CD4-positive, alpha-beta T cell treated with Interleukin-6 for 4 hours (primary cell): ENCODE data around the gene CCR7.

ENCODE experiments used
- DNase-seq: peaks from one replicate; pipeline ENCODE4 v3.0.0-alpha.2; 2020; ENCODE audit warnings: mixed read lengths

Gene CCR7

DNA sequence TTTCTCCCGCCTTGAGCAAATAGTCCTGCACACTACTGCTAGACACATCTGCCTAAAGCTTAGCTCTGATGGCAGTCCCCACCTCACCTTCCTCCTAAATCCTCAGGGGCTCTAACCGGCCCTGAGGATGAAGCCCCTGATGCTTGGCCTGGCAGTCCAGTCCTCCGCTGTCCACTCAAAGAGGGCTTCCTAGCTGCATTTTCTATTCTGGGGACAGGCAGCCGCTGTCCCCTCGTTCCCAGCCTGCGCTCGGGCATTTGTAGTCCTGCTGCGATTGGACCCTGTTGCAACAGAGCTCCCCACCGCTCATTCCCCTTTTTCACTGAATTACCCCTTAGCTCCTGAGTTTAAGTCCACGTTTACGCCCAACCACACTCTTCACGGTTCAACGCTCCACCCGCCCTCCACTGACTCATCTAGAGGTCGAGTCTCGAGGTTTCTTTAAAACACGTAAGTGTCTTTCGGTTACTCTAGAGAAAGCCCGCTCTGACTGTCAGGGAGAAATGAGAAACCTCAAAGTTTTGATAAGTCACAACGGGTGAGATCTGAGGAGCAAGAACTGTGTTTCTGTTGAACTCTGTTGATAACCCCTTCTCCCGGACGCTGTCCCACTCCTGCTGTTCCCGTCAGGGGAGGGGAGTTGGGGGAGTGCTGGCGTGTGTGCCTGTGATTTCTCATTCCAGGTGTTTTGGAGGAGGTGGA is 4.5 kb downstream of the CCR7 start:
- DNase-seq = peak; percentile 78

DNA sequence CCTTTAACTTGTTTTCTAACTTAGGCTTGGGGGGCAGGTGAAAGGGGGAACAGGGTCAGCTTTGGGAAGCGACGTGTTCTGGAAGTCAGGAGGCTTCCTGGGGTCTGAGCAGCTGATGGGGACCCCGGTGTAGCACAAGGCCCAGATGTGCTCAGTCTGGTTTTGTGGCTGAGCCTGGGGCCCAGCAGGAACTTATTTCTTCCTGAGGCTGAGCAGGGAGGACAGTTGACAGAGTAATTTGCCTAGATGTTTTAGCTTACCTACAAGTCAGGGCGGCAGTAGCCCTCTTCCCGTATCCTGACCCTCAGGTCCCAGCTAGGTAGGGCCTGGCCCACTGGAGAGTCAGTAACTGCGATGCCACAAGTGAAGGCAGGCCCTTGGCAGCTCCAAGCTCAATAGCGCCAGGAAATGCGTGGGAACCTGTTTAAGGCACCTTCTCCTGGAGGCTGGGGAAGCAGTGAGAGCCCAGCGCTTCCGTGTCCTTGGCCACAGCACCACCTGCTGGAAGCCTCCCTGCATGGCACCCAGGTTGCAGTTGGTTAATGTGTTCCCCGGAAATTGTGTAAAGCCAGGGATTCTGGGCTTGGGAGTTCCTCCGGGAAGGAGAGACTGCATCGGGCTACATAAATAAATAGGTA is 5.2 kb downstream of the CCR7 start:
- DNase-seq = peak; percentile 83

DNA sequence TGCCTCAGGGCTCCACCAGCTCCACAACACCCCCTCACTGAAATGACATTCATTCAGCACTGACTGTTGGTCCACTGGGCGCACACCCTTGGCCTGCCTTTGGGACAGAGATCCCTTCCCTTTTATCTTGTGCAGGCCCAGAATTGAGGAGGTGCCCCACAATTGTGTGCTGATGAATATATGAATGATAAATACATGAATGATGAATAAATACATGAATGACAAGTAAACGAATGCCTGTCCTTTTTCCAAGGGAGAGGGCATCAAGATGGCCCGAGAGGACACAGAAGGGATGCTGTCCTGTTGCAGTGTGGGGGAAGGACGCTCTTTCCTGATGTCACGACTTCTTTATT is 5.7 kb downstream of the CCR7 start:
- no peak for DNase-seq

DNA sequence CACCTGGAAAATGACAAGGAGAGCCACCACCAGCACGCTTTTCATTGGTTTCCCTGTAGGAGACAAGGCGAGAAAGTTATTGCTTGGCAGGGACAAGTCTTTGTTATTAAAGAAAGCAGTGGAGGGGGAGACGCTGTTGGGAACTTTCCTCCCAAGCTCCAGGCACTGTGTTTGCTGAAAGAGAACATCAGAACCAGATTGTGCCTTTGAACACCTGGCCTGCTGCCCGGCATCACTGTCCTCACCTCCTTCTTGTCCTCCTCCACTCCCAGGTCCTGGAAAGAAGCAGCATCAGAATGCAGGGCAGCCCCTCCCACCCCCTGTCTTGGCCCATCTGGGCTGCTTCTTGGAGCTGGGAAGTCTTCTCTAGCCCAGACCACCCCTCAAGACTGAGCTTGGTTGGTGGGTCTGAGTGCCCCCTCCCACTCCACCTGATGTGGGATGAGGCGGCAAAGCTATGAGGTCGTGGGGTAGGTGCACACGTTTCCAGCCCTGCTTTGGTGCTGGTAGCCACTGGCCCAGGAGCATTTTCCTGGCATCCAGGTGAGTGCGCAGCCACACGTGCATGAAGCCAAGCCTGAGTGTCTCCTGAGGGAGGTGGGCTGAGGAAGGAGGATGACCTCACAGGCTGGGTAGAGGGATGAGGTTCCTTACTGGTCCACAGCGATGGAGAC is 6.2 kb downstream of the CCR7 start:
- DNase-seq = no peak

DNA sequence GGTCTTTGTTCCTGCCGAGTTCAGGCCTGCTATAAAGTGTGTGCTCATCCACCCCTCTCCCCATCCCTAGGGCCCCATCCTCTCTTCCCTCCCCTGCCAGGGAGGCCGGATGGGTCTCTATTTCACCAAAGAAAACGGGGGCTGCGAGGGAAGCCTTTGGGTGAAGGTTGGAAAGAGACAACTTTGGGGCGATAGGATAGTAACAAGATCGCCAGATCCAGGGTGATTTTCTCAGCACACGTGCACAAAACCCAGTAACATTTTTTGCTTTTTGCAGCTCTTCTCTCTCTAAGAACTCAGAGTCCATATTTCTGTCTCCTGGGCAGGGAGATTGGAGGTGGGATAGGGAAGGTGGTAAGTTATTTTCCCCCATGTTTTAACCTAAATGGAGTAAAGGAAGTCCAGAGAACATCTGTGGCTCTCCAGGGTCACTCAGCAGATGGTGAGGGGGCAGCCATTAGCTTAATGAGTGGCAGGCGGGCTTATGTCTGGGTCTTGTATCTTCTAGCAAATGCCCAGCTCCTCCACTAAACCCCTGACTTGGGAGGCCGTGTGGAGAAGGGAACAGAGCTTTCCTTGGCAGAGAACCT is 6.9 kb downstream of the CCR7 start:
- no peak for DNase-seq

DNA sequence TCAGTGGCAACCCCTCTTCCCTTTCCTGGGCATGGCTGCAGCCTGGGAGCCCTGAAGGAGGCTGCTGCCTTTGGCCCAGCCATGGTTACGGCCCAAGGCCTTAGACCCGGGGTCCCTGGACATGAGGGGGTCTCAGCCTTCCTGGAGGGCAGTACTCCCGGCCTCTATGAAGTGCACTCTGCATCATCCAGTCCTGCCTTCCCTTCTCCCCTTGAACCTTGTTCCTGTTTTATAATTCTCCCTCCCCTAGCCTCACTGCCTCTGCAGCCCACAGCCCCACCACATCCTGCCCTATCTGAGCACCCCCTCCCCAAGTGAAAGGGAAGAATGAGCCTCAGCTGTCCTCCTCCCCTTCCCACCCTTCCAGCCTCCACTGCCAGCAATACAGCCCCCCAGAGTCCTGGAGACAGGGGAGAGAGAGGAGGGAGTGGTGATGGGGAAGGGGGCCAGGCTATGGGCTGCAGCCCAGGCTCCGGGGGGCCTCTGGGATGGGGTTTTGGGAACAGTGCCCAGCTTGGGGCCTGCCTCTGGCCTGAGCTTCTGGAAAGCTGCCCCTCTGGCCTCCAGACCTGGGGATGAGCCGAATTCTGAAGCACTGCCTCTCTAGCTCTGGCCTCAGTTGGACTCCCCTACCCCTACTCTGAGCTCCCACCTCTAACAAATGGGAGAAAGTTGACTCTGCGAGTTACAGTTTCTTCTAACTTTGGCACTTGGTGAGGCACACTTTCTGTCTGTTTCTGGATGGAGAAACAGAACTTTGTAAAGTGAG is 7.6 kb downstream of the CCR7 start:
- peak; percentile 37 for DNase-seq

DNA sequence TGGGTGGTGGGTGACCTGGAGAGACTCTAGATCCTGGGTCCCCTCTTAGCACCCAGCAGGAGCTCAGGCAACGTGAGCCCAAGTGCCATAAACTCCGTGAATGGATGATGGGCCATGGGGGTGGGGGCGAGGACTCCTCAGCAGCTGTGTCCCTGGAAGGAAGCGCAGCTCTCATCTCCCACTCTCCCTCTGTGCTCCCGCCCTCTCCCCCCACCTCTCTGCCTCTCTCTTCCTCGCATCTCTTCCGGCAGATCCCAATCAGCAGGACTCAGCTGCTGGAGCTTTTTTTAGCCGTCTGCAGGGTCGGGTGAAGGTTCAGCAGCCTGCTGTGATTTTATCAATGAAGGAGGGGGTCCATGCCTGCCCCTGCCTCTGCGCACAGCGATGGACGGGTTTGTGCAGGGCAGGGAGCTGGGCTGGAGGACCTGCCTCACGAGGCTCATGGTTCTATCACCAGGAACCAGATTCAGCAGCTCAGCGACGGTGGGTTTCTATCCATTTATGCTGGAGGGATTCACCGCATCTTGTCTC is 8.3 kb downstream of the CCR7 start:
- DNase-seq = peak; percentile 33

DNA sequence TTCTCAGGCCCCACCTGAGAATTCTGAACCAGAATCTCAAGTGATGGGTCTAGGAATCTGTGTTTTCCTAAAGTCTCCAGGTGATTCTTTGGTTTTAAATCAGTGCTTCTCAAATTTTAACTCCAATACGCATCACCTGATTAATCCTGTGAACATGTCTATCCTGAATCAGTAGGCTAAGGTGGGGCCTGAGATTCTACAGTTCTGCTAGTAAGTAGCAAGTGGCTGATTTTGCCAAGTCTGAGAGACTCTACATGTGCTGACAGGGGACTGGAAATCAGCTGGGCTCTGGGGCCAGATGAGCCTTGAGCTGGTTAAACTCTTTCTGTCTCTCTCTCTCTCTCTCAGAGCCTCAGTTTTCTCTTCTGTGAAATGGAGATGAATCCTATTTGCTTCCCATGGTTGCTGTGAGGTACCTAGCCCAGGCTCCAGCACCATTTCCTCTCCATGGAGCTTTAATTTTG is 9.0 kb downstream of the CCR7 start:
- peak; percentile 29 for DNase-seq

DNA sequence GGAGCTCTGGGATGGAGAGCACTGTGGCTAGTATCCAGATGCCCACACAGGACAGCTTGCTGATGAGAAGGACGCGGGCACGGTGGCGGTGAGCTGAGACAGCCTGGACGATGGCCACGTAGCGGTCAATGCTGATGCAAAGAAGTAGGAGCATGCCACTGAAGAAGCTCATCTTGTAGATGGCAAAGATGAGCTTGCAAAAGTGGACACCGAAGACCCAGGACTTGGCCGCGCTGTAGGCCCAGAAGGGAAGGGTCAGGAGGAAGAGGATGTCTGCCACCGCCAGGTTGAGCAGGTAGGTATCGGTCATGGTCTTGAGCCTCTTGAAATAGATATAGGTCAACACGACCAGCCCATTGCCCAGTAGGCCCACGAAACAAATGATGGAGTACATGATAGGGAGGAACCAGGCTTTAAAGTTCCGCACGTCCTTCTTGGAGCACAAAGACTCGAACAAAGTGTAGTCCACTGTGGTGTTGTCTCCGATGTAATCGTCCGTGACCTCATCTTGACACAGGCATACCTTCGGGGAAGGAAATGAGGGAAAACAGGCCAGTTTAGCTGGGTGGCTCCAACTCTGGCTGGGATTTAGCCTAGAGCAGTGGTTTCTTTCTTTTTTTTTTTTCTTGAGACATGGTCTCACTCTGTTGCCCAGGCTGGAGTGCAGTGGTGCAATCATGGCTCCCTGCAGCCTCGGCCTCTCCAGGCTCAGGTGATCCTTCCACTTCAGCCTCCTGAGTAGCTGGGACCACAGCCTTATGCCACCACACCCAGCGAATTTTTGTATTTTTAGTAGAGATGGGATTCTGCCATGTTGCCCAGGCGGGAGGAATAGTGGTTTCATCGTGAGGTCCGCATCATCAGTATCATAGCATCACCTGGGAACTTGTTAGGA is 9.7 kb downstream of the CCR7 start:
- DNase-seq = peak; percentile 33

DNA sequence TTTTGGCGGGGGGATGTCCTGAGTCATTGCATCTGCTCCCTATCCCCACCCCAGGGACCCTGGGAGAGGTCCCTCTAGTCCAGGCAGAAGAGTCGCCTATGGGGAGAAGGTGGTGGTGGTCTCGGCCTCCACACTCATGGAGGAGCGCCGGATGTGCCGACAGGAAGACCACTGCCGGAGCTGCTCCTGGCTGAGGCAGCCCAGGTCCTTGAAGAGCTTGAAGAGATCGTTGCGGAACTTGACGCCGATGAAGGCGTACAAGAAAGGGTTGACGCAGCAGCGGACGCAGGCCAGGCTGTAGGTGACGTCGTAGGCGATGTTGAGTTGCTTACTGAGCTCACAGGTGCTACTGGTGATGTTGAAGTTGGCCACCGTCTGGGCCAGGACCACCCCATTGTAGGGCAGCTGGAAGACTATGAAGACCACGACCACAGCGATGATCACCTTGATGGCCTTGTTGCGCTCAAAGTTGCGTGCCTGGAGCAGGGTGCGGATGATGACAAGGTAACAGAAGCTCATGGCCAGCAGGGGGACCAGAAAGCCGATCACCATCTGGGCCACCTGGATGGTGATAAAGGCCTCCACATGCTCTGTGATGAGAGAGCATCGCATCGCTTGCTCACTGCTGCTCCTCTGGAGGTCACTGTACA is 10.5 kb downstream of the CCR7 start:
- peak; percentile 52 for DNase-seq

DNA sequence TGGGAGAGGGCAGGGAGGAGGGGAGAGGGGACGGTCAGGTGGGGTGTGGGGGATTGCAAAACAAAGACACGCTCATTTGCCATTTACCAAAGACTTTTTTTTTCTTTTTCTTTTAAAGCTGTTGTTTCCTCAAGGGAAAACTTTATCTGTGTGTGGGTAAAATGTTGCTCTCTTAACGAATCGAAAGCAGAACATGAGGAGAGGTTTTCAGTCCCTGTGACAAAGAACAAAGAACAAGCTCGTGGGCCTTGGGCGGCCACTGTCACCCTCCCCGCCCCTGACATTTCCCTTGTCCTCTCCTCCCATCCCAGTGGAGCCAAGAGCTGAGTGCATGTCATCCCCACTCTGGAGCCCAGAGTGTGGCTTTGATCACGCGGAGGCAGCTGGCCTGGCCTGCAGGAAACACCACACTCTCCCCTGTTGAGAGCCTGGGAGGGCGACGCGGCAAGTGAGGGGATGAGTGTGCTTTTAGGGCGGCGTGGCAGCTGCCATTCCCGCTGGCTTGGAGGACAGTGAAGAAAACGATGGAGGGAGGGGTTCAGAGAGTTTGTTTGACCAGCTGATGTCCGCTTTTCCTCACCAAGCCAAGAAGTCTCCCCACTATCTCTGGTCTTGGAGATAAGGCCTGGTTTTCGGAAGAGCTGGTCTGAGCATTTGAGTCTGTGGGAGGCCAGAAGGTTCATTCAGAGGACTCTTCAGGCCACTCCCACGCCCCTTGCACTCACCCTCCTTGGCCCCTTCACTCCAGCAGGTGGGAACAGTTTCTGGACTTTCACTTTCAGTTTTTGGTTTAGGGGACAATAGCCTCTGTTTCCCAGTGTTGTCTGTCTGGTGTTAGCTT is 11.4 kb downstream of the CCR7 start:
- peak; percentile 46 for DNase-seq

DNA sequence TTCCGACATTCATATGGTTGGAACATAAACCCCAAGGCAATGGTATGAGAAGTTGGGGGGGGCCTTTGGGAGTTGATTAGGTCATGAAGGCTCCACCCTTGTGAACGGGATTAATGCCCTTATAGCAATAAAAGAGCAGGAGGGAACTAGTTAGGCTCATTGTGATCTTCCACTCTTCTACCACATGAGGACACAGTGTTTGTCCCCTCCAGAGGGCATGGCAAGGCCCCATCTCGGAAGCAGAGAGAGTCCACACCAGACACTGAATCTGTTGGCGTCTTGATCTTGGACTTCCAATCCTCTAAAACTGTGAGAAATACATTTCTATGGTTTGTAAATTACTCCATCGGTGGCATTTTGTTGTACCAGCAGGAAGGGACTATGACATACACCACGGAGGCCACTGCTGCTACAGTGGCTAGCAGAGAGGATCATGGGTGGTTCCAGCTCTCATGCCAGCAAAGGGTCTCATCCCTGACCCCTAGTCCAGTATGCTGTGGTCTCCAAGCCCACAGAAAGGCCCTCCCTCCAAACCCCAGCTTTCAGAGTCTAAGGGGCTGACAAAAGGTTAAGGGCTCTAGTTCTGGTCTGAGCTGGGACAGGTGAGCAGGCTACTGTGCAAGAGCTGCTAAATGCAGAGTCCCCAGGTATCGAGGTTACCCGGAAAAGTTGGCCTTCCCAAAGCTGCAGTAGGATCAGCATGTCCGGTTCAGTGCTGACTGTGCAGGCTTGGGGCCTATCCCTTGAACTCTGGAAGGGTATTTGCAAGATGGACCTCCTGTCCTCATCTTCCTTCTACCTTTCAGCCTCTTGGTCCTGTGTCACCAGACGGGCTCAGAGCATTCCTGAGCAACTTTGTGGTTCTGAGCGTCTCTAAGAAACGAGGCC is 12.2 kb downstream of the CCR7 start:
- peak; percentile 36 for DNase-seq

DNA sequence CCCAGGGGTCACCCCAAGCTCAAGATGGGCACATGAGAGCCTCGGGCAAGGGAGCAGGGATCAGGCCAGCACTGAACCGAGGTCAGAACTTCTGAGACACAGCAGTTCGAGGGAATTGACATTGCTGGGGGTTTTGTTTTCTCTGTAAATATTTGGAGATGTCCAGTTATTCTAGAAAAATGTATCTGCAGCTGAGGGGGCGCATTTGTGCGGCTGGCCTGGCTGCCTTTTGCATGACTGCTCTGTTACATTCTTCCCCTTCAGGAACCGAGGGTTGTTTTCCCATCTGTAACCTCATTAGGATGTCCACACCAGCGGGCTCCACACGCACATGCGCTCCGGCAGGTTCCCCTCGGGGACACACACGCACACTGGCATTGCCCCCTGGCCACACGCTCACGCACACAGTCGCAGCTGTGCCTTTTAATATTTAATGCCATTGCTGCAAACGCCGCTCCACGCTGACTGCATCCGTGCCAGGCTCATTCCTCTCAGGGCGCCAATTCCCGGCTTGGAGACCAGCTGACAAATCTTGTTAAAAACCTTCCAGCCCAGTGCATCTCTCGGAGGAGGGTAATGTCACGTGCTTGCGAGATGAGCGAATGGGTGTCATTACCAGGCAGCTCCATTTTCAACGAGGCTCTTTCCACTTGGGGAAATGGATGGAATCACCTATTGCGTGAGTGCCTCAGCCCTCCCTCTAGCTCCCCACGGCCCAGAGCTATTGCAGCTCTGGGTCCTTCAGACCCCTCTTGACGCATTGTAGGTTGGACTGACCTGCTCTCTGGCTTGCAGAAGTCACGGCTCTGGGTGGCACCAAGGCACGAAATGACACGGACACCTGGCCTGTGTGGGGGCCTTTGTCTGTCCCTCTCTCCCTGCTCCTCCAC is 13.1 kb downstream of the CCR7 start:
- DNase-seq = peak; percentile 53

DNA sequence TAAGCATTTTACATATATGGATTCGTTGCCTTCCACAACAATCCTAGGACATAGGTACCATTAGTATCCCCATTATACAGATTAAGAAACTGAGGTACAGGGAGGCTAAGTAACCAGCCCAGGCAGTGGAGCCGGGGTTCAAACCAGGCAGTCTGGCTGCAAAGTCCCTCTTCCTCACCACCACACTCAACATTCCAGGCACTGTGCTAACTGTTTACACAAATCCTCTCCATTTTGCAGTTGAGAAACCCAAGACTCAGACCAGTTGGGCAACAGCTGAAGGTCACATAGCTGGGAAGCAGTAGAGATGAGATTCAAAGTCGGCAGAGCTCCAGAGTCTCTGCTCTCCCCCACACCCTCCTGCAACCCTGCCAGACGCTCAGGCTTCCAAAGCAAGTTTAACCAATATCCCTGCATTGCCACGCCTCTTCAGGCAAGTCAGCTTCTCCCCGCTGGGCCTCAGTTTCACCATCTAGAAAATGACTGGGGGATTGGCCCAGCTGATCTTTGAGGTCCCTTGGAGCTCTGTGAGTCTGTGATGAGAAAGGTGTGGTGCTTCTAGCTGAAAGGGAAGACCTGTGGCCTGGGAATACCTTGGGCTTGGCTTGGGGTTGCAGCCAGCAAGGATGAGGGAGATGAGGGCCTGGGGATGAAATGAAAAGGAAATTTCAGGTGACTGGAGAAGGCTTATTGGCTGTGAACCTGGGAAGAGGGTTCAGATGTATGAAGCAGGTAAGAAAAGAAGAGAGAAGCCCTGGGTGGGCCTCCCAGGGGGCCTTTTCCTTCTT is 14.0 kb downstream of the CCR7 start:
- peak; percentile 51 for DNase-seq

DNA sequence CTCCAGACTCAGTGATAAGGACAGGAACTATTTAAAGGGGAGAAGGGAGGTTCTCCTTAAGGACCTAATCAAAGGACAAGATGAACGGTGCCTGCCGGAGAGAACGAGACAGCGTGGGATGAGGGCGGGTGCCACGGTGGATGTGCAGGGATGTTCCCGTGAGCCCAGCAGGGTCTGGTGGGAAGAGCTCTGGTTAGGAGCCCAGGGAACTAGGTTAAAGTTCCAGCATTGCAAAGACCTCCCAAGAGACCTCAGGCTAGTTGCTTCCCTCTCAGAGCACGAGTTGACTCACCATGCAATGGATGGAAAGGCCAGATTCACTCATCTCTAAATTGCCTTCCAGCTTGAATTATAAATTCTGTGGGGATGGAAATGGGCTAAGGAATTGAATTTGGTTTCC is 14.7 kb downstream of the CCR7 start:
- DNase-seq = peak; percentile 22

DNA sequence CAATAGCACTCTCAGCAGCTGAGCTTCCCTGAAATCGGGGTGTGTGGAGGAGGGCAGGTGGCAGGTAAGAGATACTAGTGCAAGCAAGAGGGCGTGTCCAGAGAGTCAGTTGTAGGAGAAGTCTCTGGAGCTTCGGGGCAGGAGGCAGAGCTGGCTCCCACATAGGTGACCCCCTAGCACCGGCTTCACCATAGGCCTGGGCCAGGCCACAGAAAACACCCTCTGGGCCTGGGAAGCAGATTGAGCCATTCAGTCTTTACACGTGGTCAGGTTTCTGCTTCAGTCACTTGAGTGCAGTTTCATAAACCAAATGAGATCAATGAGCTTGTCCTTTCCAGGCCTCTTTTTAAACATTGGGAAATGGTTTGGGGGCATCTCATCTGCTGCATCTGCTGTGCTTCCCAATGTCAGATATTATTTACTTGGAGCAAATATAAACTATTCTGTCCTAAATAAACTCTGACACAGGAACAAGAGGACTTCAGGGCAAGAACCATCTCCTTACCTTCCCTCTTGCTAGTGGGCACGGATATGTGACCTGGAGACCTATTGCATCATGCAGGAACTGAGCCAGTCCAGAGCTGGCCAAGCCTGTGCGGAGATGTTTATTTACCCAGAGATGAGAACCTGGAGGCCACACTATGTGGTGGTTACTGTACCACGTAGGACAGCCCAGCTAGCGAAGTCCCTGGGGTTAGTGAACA is 16.1 kb downstream of the CCR7 start:
- peak; percentile 28 for DNase-seq
